ENCODE results near the gene RAP1GAP. TPM values are rescaled to one million over a fixed set of nuclear protein-coding genes. Genes with fewer than 3 reads are reported as not detected.

Gene RAP1GAP
- total RNA-seq, 1 experiment from 2014 or later, result 30.2 TPM

- H3K27ac ChIP-seq, result no peak overlapping the region
- H3K4me1 ChIP-seq (replicated peaks; ENCODE audit: insufficient read depth), result no peaks in the 10 kb centered on the region
- H3K4me2 ChIP-seq, result no peak overlapping the region
- intact Hi-C loops (cut with micrococcal nuclease; ENCODE audit: unreplicated experiment), result loop anchor here (10.0 kb wide), 1 partner anchor 746 kb away; no protein-coding TSS in a partner anchor
- no peak for DNase-seq
- H3F3A ChIP-seq (ENCODE audit: insufficient read depth, low read depth), result no peaks in the 10 kb centered on the region
- ChIA-PET POLR2A (ENCODE audit: unreplicated experiment) (no interaction called here), CTCF (no interaction called here)
- BruUV-seq (replicated peaks), result no TSS peak
- TF ChIP-seq CTCF (conservative IDR thresholded peaks at IDR 0.05) (no peak), EZH2 (IDR thresholded peaks at IDR 0.05; ENCODE audit: low read depth) (no peak)
- H3K27me3 ChIP-seq (ENCODE audit: insufficient read depth, low read depth), result no peaks in the 10 kb centered on the region
- H3K4me3 ChIP-seq, result no peak overlapping the region
- H3K79me2 ChIP-seq (ENCODE audit: low read depth), result no peaks in the 10 kb centered on the region
- no peaks in the 10 kb centered on the region for H3K9me2 ChIP-seq (ENCODE audit: insufficient read depth)
- H2AFZ ChIP-seq, result no peak overlapping the region
- H3K36me3 ChIP-seq (ENCODE audit: low read depth), result no peaks in the 10 kb centered on the region
- H4K20me1 ChIP-seq (ENCODE audit: insufficient read depth), result no peaks in the 10 kb centered on the region
- H3K9me3 ChIP-seq (ENCODE audit: insufficient read depth, low read depth), result no peaks in the 10 kb centered on the region
These were observed 253 bp downstream of the RAP1GAP start for GRCh38 chr1:21668951-21669257.

GRCh38 chr1:21668232-21668950, 766 bp downstream of the RAP1GAP start:
- no peak for TF ChIP-seq EZH2 (IDR thresholded peaks at IDR 0.05; ENCODE audit: low read depth)
- no peak for TF ChIP-seq CTCF (conservative IDR thresholded peaks at IDR 0.05)
- no peak overlapping the region for H3K27ac ChIP-seq
- H3F3A ChIP-seq (ENCODE audit: insufficient read depth, low read depth), result no peaks in the 10 kb centered on the region
- no peak overlapping the region for H3K4me3 ChIP-seq
- H4K20me1 ChIP-seq (ENCODE audit: insufficient read depth), result no peaks in the 10 kb centered on the region
- H3K4me2 ChIP-seq, result no peak overlapping the region
- no peaks in the 10 kb centered on the region for H3K9me3 ChIP-seq (ENCODE audit: insufficient read depth, low read depth)
- no peaks in the 10 kb centered on the region for H3K79me2 ChIP-seq (ENCODE audit: low read depth)
- intact Hi-C loops (cut with micrococcal nuclease; ENCODE audit: unreplicated experiment), result loop anchor here (10.0 kb wide), 1 partner anchor 746 kb away; no protein-coding TSS in a partner anchor
- no peak overlapping the region for H2AFZ ChIP-seq
- no peaks in the 10 kb centered on the region for H3K27me3 ChIP-seq (ENCODE audit: insufficient read depth, low read depth)
- ChIA-PET CTCF (no interaction called here), POLR2A (ENCODE audit: unreplicated experiment) (no interaction called here)
- H3K36me3 ChIP-seq (ENCODE audit: low read depth), result no peaks in the 10 kb centered on the region
- no peak for DNase-seq
- H3K4me1 ChIP-seq (replicated peaks; ENCODE audit: insufficient read depth), result no peaks in the 10 kb centered on the region
- no peaks in the 10 kb centered on the region for H3K9me2 ChIP-seq (ENCODE audit: insufficient read depth)
- BruUV-seq (replicated peaks), result no TSS peak

- H3K27ac ChIP-seq, result no peak overlapping the region
- H3K27me3 ChIP-seq (ENCODE audit: insufficient read depth, low read depth), result no peaks in the 10 kb centered on the region
- H3K4me2 ChIP-seq, result no peak overlapping the region
- H3K79me2 ChIP-seq (ENCODE audit: low read depth), result no peaks in the 10 kb centered on the region
- no peaks in the 10 kb centered on the region for H4K20me1 ChIP-seq (ENCODE audit: insufficient read depth)
- intact Hi-C loops (cut with micrococcal nuclease; ENCODE audit: unreplicated experiment), result loop anchor here (10.0 kb wide), 1 partner anchor 747 kb away; no protein-coding TSS in a partner anchor
- no peak for DNase-seq
- H3F3A ChIP-seq (ENCODE audit: insufficient read depth, low read depth), result no peaks in the 10 kb centered on the region
- no peak overlapping the region for H3K4me3 ChIP-seq
- no TSS peak for BruUV-seq (replicated peaks)
- no peaks in the 10 kb centered on the region for H3K9me2 ChIP-seq (ENCODE audit: insufficient read depth)
- no peaks in the 10 kb centered on the region for H3K9me3 ChIP-seq (ENCODE audit: insufficient read depth, low read depth)
- H3K4me1 ChIP-seq (replicated peaks; ENCODE audit: insufficient read depth), result no peaks in the 10 kb centered on the region
- H2AFZ ChIP-seq, result no peak overlapping the region
- no peak for TF ChIP-seq EZH2 (IDR thresholded peaks at IDR 0.05; ENCODE audit: low read depth)
- no peak for TF ChIP-seq CTCF (conservative IDR thresholded peaks at IDR 0.05)
- H3K36me3 ChIP-seq (ENCODE audit: low read depth), result no peaks in the 10 kb centered on the region
- ChIA-PET POLR2A (ENCODE audit: unreplicated experiment) (no interaction called here), CTCF (no interaction called here)
These were observed 1.6 kb downstream of the RAP1GAP start for GRCh38 chr1:21667348-21668231.

All from PC-9 (cell line).